HS-5 (cell line): ENCODE results near the gene BANF2.
"Not testable (repeated sequence)": the region's sequence is repeated elsewhere in the genome, so short reads cannot be mapped to it uniquely, and the experiment has no call there.

Experiments used
- DNase-seq: peaks from one replicate; pipeline ENCODE4 v3.0.0-alpha.2; 2012; ENCODE audit warnings: low read depth

The BANF2 gene

DNA sequence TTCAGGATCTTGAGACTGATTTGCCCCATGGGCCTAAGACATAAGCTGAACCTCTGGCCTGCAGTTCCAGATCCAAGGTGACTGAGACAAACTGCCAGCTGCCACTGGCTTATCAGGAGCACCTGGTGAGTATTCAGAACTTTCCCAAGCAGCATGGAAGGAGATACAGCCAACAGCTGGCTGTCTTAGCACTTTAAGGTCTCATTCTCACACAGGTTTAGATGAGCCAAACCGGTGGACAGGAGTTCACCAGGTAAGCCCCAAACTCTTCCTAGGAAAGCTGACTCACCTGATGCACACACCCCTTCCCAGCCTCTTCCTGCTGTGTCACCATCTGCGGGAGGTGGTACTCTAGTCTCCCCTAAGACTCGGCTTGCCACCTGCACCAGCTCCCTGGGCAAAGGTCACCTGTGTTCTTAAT is at the start of gene BANF2:
TSS of gene BANF2 (plus strand) at position 36 of the 421 bp plus-strand sequence. CDS start 25,060 bp downstream, outside the sequence.
- DNase-seq = no peak

GRCh38 chr20:17650301-17651128 is 49.3 kb upstream of the BANF2 start:
- no peak for DNase-seq

- no peak for DNase-seq
Observed at GRCh38 chr20:17651129-17651759, 48.5 kb upstream of the BANF2 start.

- no peak for DNase-seq
Observed at GRCh38 chr20:17651760-17652388, 47.9 kb upstream of the BANF2 start.

DNA sequence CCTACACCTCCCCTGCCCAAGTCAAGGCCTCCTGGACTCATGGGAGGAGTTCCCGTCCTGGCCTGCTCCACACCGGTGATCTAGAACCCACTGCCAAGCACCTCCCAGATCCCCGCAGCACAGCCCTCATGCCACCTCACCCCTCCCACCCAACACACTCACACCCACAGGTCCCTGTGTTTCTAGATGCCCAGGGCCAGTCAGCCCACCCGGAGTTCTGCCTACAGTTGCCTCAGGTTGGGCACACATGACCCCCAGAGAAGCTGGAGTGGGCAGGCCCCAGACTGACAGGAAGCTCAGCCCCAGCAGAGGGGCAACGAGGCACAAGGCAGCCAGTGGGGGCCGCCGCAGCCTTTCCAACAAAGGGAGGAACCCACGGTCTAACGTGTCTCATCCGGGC is 47.4 kb upstream of the BANF2 start:
- no peak for DNase-seq

- no peak for DNase-seq
Observed at GRCh38 chr20:17653835-17654648, 45.7 kb upstream of the BANF2 start.

DNA sequence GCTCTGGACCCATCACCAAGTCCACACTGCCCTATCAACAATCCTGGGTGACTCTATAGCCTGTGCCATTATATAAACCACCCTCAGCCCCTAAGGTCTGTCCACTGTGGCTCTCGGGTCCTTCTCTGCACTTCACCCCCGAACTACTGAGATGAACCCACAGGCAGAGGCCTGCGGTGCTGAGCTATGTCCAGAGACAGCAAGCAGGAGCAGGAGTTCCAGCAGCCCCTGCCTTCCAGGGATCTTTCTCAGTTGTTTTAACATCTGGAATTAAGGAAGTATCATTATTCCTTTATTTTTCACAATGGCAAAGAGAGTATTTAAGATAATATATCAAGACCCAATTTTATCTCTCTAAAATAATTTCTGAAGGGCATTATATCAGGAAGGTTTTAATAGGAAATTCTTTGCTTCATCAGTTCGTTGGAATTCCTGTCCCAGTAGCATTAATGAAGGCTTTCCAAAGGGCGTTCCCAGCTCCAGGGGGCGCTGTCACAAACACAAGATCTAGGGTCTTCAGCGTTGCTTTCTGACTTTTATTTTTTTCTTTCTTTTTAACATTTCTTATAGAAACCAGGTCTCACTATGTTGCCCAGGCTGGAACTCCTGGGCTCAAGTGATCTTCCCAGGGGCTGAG is 45.0 kb upstream of the BANF2 start:
- DNase-seq = no peak

DNA sequence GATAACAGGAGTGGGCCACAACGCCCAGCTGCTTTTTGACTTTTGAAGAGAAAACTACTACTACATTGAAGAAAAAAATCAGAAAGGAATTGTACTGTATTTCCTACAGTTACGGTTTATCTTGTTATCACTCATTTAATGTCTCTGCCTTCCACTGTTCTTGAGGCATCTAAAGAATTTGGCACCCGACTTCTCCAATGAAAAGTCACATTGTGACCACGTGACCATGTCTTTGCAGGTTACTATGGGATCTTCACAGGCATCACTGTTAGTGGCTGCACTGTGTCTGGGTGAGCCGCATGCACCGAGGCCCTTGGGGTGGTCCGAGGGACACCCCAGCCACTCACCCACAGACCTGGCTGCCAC is 44.5 kb upstream of the BANF2 start:
- no peak for DNase-seq

DNA sequence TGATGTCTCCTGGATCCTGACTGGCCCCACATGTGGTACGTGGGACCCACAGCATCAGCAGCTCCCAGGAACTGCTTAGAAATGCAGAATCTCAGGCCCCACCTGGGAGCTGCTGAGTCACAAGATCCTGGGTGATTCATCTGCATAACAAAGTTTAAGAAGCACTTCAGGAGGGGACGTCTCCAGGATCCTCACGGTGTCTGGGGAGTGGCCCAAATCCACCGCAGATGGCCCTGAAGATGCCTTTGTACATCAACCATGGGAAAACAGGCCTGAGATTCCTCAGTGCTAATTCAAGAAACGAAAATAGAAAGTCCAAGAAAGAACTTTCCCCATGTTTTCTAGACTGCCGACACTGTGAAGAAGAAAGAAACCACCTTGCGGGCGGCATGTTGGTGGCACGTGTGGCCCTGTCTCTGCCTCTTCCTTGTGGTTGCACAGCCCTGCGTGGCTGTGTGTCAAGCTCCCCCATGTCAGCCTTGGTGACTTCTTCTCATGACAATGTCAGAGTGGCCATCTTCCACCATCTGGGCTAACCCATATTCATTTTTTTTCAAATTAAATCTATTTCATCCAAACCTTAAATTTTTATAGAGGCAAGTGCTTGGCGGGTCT is 43.8 kb upstream of the BANF2 start:
- DNase-seq = no peak

- no peak for DNase-seq
Observed at GRCh38 chr20:17657079-17657825, 42.5 kb upstream of the BANF2 start.

DNA sequence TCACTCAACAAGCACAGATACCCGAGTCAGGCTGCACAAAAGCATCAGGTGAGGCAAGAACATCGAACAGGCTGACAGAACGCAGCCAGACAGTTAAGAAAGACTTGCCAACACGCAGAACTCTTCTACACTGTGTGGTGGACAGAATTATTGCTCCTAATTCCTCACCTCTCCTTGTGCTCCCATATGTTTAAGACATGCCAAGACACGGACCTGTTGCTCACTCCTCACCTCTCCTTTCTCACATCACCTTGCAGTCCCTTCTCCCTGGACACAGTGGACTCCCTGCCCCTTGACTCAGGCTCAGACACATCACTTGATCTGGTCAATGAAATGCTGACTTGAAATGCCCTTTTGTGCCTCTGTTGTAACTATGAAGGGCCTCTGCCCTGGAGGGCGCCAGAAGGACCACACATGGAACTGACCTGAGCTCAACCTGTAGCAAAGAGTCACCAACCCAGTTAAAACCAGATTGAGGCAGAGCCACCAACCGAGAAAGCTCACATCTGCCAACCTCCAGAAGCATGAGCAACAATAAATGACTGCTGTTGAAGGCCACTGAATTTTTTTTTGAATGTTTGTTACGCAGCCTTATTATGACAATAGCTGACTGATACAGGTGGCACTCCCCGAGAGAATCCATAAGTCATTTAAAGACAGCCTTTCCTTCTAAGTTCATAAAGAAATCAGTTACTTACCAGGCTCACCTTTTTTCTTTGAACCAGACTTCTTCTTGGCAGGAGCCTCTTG is 41.7 kb upstream of the BANF2 start:
- no peak for DNase-seq

DNA sequence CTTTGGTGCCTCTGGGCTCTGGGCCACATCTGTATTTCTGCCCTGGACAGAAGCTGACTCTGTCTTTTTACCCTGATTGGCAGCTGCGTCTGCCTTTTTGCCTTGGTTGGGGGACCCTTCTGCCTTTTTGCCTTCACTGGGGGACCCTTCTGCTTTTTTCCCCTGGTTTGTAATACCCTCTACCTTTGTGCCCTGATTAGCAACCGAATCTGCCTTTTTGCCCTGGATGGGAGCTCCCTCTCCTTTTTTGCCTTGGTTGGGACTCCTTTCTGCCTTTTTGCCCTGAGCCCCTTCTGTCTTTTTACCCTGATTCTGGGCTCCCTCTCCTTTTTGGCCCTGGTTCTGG is 41.1 kb upstream of the BANF2 start:
- no peak for DNase-seq

DNA sequence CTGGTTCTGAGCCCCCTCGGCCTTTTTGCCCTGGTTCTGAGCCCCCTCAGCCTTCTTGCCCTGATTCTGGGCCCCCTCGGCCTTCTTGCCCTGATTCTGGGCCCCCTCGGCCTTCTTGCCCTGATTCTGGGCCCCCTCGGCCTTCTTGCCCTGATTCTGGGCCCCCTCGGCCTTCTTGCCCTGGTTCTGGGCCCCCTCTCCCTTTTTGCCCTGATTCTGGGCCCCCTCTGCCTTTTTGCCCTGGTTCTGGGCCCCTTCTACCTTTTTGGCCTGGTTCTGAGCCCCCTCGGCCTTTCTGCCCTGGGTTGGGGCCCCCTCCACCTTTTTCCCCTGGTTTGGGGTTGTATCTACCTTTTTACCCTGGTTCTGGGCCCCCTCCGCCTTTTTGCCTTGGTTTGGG is 40.4 kb upstream of the BANF2 start:
- not testable (repeated sequence) for DNase-seq

DNA sequence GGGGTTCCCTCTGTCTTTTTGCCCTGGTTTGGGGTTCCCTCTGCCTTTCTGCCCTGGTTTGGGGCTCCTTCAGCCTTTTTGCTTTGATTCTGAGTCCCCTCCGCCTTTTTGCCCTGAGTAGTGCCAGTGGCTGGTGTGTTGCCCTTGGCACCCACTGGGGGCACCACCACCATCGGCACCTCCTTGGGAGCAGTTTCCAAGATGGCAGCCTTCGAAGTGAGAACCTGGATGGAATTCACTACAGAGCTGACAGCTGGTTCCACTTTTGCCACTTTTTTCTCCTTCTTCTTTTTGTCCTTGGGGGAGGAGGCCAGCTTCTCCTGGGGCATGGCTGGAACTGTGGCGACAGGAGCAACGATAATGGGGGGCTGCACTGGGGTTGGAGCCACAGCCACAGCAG is 40.0 kb upstream of the BANF2 start:
- DNase-seq = no peak

GRCh38 chr20:17660667-17661066 is 39.1 kb upstream of the BANF2 start:
- DNase-seq = no peak

DNA sequence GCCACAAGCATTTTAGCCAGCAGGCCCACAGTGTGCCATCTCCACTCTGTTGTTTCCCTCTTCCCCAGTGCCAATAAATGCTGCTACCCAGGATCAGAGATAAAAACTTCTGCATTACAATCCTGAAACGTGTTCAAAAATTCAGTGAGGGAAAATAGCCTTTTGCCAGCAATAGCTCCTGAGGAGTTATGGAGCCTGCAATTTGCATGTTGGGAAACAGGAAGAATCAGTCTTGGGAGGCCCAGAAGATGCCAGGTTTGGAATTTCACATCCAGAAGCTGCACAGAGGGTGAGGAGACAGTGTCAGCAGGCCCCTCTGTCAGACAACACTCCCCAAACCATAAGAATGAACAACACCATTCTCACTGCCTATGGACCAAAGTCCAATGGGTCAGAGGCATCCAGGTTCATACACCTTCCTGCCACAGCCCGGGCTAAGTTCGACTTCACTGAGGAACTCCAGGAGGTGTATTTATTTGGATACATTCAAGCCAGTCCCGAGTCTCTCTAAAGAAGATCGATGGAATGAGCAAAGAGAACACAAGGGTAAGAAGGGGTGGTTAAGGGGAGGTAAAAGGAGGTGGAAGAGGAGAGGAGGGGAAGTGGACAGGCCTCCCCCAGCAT is 38.5 kb upstream of the BANF2 start:
- no peak for DNase-seq

DNA sequence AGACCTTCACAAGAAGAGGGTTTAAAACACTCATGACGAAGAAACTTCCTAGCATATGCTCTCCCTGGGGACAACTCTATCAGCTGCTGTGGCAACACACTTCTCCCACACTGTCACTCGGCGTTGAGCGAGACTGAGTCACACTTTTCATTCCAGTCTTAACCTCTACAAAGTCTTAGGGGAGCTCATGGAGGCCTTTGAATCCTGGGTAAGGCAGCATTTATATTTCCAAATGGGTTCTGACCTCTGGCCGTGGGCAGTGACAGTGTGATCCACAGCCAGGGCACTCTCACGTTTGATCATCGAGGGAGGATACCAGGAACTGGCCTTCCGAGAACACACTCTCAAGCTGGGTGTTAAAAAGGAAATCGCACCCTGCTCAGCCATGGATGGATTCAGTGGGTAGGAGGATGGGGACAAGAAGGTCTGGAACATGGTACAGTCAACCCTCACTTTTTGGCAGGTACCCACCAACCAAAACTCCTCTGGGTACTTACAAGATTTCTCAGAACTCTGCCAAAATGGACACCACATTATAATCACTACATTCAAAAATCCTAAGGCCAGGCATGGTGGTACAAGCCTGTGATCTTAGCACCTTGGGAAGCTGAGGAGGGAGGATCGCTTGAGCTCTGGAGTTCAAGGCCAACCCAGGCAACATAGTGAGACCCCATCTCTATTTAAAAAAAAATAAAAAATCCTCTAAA is 37.3 kb upstream of the BANF2 start:
- no peak for DNase-seq

DNA sequence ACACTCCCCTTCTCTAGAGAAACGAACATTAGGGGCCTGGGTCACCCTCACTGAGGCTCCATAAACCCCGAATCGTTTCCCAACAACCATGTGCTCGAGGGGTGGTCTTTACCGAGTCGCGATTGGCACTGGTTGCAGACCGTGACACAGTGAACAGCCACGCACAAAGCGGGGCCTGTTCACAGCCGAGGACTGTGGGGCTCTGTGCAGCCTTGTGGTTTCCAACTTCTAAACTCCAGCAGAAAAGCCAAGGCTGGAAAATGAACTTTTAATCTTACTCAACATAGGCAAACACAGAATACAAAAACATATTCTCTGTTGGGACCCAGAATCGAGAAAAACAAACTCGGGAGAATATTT is 36.7 kb upstream of the BANF2 start:
- no peak for DNase-seq

DNA sequence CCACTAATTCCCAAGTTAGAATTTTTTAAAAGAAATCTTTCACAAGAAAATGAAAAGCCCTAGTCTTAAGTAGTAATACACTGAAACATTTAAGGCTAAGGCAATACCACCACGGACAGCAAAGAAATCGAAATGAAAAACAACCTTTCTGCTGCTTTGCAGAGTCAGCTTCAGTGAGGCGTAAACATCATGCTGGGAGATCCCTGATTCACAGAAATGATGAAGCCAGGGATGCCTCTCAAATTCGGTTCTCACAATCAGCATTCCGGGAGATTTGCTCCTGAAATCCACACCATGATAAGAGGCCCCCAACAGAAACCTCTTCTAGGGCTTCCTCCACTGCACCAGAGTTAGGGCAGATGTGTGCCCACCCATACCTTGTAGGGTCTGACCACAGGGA is 36.3 kb upstream of the BANF2 start:
- DNase-seq = no peak
